ENCODE data around the gene TSN.

GRCh38 chr2:121740973-121741372, 14.5 kb upstream of the TSN start:
- no peak for TF ChIP-seq REST (IDR thresholded peaks at IDR 0.05; ENCODE audit: low read depth, low read length)
- no peak for TF ChIP-seq CTCF (IDR thresholded peaks at IDR 0.05 in 2 of 3, conservative IDR thresholded peaks at IDR 0.05 in 1 of 3; ENCODE audit: control insufficient read depth in 2 of 3, extremely low read depth in 1 of 3, insufficient read depth in 1 of 3, low read depth in 3 of 3, low read length in 3 of 3)
- TF ChIP-seq POLR2AphosphoS5 (IDR thresholded peaks at IDR 0.05; ENCODE audit: low read length), result no peak
- no peak for TF ChIP-seq MAX (IDR thresholded peaks at IDR 0.05; ENCODE audit: low read depth, low read length)
- no peak for TF ChIP-seq SIX5 (IDR thresholded peaks at IDR 0.05; ENCODE audit: low read depth, low read length, severe bottlenecking)
- TF ChIP-seq ATF2 (IDR thresholded peaks at IDR 0.05; ENCODE audit: low read length), result no peak
- no peak for TF ChIP-seq POLR2A (IDR thresholded peaks at IDR 0.05; ENCODE audit: low read depth, low read length)
- no peak for TF ChIP-seq NR2C2 (IDR thresholded peaks at IDR 0.05; ENCODE audit: borderline replicate concordance, control insufficient read depth, insufficient read length, low read depth)
- TF ChIP-seq RAD21 (IDR thresholded peaks at IDR 0.05; ENCODE audit: insufficient read depth, low read depth, low read length), result no peak
- TF ChIP-seq EZH2 (IDR thresholded peaks at IDR 0.05; ENCODE audit: borderline replicate concordance, control insufficient read depth, low read depth, low read length), result no peak
- TF ChIP-seq CUX1 (IDR thresholded peaks at IDR 0.05; ENCODE audit: insufficient replicate concordance, low read depth, low read length), result no peak
